A549 (cell line): ENCODE data around the gene MORC2. TPM values are rescaled to one million over a fixed set of nuclear protein-coding genes. Genes with fewer than 3 reads are reported as not detected.
A peak's percentile ranks its signal among the peaks of the same experiment; 100 is the strongest.

Source experiments
- ATAC-seq, 2 experiments: fragments of 200-7000 bp in 1 of 2; fragments of >200 bp in 1 of 2; cut with Nextera tagmentation in 1 of 2; cut with Tn5 transposase in 1 of 2; 3 replicates each; pipeline versions ENCODE4 v1.8.0 to v1.9.1; 2018 to 2020; ENCODE audit warnings: mild to moderate bottlenecking in 1 of 2, moderate library complexity in 1 of 2
- CTCF ChIA-PET: fragments of 300-600 bp; sonication (Branson Sonifier 250); formaldehyde crosslinking; extraction: SDS; loops from one replicate; lab custom pipeline; 2021; ENCODE audit warnings: antibody characterized with exemption, inconsistent platforms; lab: Yijun Ruan, JAX
- POLR2A ChIA-PET: fragments of 350-600 bp; formaldehyde crosslinking; extraction: SDS; loops from one replicate; lab custom pipeline; 2021; ENCODE audit warnings: antibody characterized with exemption, inconsistent platforms; lab: Yijun Ruan, JAX
- DNase-seq, 2 experiments: peaks; one replicate each; pipeline versions ENCODE4 v3.0.0 to v3.0.0-alpha.2; 2011 to 2016; ENCODE audit warnings: low read depth in 1 of 2, low spot score in 1 of 2
- FAIRE-seq: peaks from 2 replicates; lab custom pipeline; 2011; peaks lifted over from hg19 to GRCh38; lab: Jason Lieb, UNC
- H3K27ac ChIP-seq, 2 experiments: fragments of >200 bp; sonication (Bioruptor Twin); formaldehyde crosslinking; 3 replicates each; pipeline ENCODE4 v1.5.1; 2016 to 2017
- H3K4me1 ChIP-seq: fragments of >200 bp; sonication (Bioruptor Twin); formaldehyde crosslinking; 3 replicates; pipeline ENCODE4 v1.6.1; 2016
- H3K4me2 ChIP-seq: fragments of >200 bp; sonication (Bioruptor Twin); formaldehyde crosslinking; 3 replicates; pipeline ENCODE4 v1.6.1; 2016
- H3K4me3 ChIP-seq: fragments of >200 bp; sonication (Bioruptor Twin); formaldehyde crosslinking; 3 replicates; pipeline ENCODE4 v1.5.1; 2016
- H3K9me3 ChIP-seq: fragments of >200 bp; sonication (Bioruptor Twin); formaldehyde crosslinking; 3 replicates; pipeline ENCODE4 v1.6.1; 2016
- BHLHE40 ChIP-seq: IDR thresholded peaks from 2 replicates; pipeline ENCODE4 v1.6.1; 2012; ENCODE audit warnings: low read depth, low read length, inconsistent platforms
- CBX2 ChIP-seq: fragments of 200-600 bp; sonication (generic); IDR thresholded peaks from 2 replicates; pipeline ENCODE4 v1.6.1; 2016; ENCODE audit warnings: low read depth, mild to moderate bottlenecking, borderline replicate concordance
- CEBPB ChIP-seq, 2 experiments: fragments of >200 bp in 1 of 2; sonication (Bioruptor Twin) in 1 of 2; formaldehyde crosslinking in 1 of 2; IDR thresholded peaks; 2 replicates each; pipeline ENCODE4 v1.6.1; 2012 to 2016
- E2F6 ChIP-seq: IDR thresholded peaks from 2 replicates; pipeline ENCODE4 v1.6.1; 2012; ENCODE audit warnings: low read depth, borderline replicate concordance
- EHF ChIP-seq: fragments of 250-450 bp; sonication (Bioruptor Pico); IDR thresholded peaks from 2 replicates; pipeline ENCODE4 v1.5.0; 2020; ENCODE audit warnings: mild to moderate bottlenecking
- EHMT2 ChIP-seq: fragments of 200-600 bp; sonication (generic); IDR thresholded peaks from 2 replicates; pipeline ENCODE4 v1.6.1; 2016; ENCODE audit warnings: antibody characterized with exemption, low read depth, mild to moderate bottlenecking, moderate library complexity
- EP300 ChIP-seq, 2 experiments: fragments of >200 bp; sonication (Bioruptor Twin); formaldehyde crosslinking; IDR thresholded peaks; 2 replicates in 1 of 2; 3 replicates in 1 of 2; pipeline ENCODE4 v1.6.1; 2016 to 2017
- GATA3 ChIP-seq: IDR thresholded peaks from 2 replicates; pipeline ENCODE4 v1.6.1; 2012; ENCODE audit warnings: borderline replicate concordance
- HMGXB4 ChIP-seq: fragments of 250-450 bp; sonication (Bioruptor Pico); IDR thresholded peaks from 2 replicates; pipeline ENCODE4 v1.5.0; 2021; ENCODE audit warnings: mild to moderate bottlenecking, moderate library complexity, borderline replicate concordance
- HOXB5 ChIP-seq: fragments of 250-450 bp; sonication (Bioruptor Pico); IDR thresholded peaks from 2 replicates; pipeline ENCODE4 v1.5.0; 2020; ENCODE audit warnings: mild to moderate bottlenecking, moderate library complexity
- JUN ChIP-seq, 2 experiments: fragments of >200 bp; sonication (Bioruptor Twin); formaldehyde crosslinking; IDR thresholded peaks; 2 replicates in 1 of 2; 3 replicates in 1 of 2; pipeline ENCODE4 v1.6.1; 2016 to 2017
- KDM1A ChIP-seq: fragments of 200-600 bp; sonication (generic); IDR thresholded peaks from 2 replicates; pipeline ENCODE4 v1.6.1; 2016; ENCODE audit warnings: low read depth, mild to moderate bottlenecking
- MAX ChIP-seq: IDR thresholded peaks from 2 replicates; pipeline ENCODE4 v1.6.1; 2012
- MYC ChIP-seq: IDR thresholded peaks from 2 replicates; pipeline ENCODE4 v1.6.1; 2012; ENCODE audit warnings: mild to moderate bottlenecking, inconsistent platforms, low read length, improper control_type of control experiment, borderline replicate concordance
- NFE2L2 ChIP-seq: fragments of 150-350 bp; conservative IDR thresholded peaks from 2 replicates; pipeline ENCODE4 v1.6.1; 2014; ENCODE audit warnings: low read length
- NR3C1 ChIP-seq: fragments of >200 bp; sonication (Bioruptor Twin); formaldehyde crosslinking; IDR thresholded peaks from 3 replicates; pipeline ENCODE4 v1.6.1; 2017
- PHF8 ChIP-seq: fragments of 200-600 bp; sonication (generic); IDR thresholded peaks from 2 replicates; pipeline ENCODE4 v1.6.1; 2016; ENCODE audit warnings: low read depth, mild to moderate bottlenecking, antibody characterized with exemption, moderate library complexity, borderline replicate concordance
- POLR2A ChIP-seq: IDR thresholded peaks from 2 replicates; pipeline ENCODE4 v1.6.1; 2012; ENCODE audit warnings: mild to moderate bottlenecking, low read length
- POLR2AphosphoS2 ChIP-seq: conservative IDR thresholded peaks from 2 replicates; pipeline ENCODE4 v1.6.1; 2012; ENCODE audit warnings: low read length, improper control_type of control experiment, inconsistent platforms
- REST ChIP-seq: fragments of 200-600 bp; sonication (generic); IDR thresholded peaks from 2 replicates; pipeline ENCODE4 v1.6.1; 2016; ENCODE audit warnings: antibody characterized with exemption, mild to moderate bottlenecking, moderate library complexity
- ZC3H11A ChIP-seq: fragments of 450-650 bp; IDR thresholded peaks from 2 replicates; pipeline ENCODE4 v1.6.1; 2014; ENCODE audit warnings: antibody characterized with exemption, mild to moderate bottlenecking
- ZNF302 ChIP-seq: fragments of 250-450 bp; sonication (Bioruptor Pico); IDR thresholded peaks from 2 replicates; pipeline ENCODE4 v1.9.0; 2021; ENCODE audit warnings: inconsistent platforms, mild to moderate bottlenecking, moderate library complexity
- WGBS: methylation state at CpG from one replicate; pipeline ENCODE4 v1.1.6; 2017; ENCODE audit errors: missing lambda C conversion rate; 5-methylcytosine and 5-hydroxymethylcytosine counted together
- polyA plus RNA-seq, 4 experiments: library from polyadenylated mRNA; depleted of rRNA in 3 of 4; stranded (reverse); fragments of >200 nt; fragmentation: RNase III in 1 of 4; extraction: RNeasy Plus Mini Kit Qiagen cat#74134 plus additional on column Dnase treatment in 1 of 4; gene quantifications; 2 replicates in 3 of 4; 3 replicates in 1 of 4; pipeline ENCODE4 v1.2.3, GENCODE V29; 2011 to 2017

The MORC2 gene
- polyA plus RNA-seq, 2 of the 4 experiments (the other 2 are of a cell fraction): 14.8 to 16.0 TPM

GRCh38 chr22:30881361-30882183 lies 87.0 kb downstream of the MORC2 start:
- peaks cover 15% of the 10 kb centered on the region for H3K4me1 ChIP-seq
- FAIRE-seq: no peak
- ChIA-PET POLR2A (no interaction called here), CTCF (interaction anchor here (0.7 to 1.4 kb wide), 3 partner anchors 9 to 118 kb away, joined by 3 to 5 read pairs (median 3); no protein-coding TSS in a partner anchor)
- peak overlapping the region; percentile 30 to 71; a peak in 4 of 6 replicates for H3K27ac ChIP-seq
- no peak overlapping the region for H3K4me3 ChIP-seq
- no peak for ATAC-seq
- DNase-seq: peak in 1 of 2 experiments; percentile 13
- H3K9me3 ChIP-seq: no peaks in the 10 kb centered on the region
- H3K4me2 ChIP-seq: peak overlapping the region; percentile 21; the same call in 1 of the 3 replicates
- TF ChIP-seq KDM1A (no peak), EHMT2 (no peak), REST (no peak), BHLHE40 (no peak), POLR2A (no peak), EHF (CRISPR knock-in tag) (no peak), NFE2L2 (no peak), CBX2 (no peak)
- 68% methylated on average over 5 of the region's 14 CpGs for WGBS

- ChIA-PET CTCF (interaction anchor here (1.0 to 1.4 kb wide), 2 partner anchors 40 to 117 kb away, joined by 3 to 5 read pairs; no protein-coding TSS in a partner anchor), POLR2A (no interaction called here)
- H3K9me3 ChIP-seq: no peaks in the 10 kb centered on the region
- WGBS: 100% methylated on average over 1 of the region's 5 CpGs
- peaks cover 15% of the 10 kb centered on the region for H3K4me1 ChIP-seq
- no peak for TF ChIP-seq HOXB5 (CRISPR knock-in tag)
- TF ChIP-seq CEBPB (IDR thresholded peaks at IDR 0.05): no peak
- no peak for TF ChIP-seq PHF8
- TF ChIP-seq POLR2AphosphoS2: no peak
- TF ChIP-seq POLR2A: no peak
- peak overlapping the region in 1 of 2 experiments; percentile 71; a peak in 2 of 6 replicates for H3K27ac ChIP-seq
- FAIRE-seq (no peak), ATAC-seq (no peak), DNase-seq (no peak)
- H3K4me2 ChIP-seq: no peak overlapping the region
- no peak overlapping the region for H3K4me3 ChIP-seq
These were observed 87.7 kb downstream of the MORC2 start for GRCh38 chr22:30880847-30881246.

- Histone ChIP-seq H3K4me3 (no peak overlapping the region), H3K9me3 (no peaks in the 10 kb centered on the region), H3K4me1 (peaks cover 15% of the 10 kb centered on the region), H3K27ac (0 out of 6 replicates have a peak overlapping the region, but pooled peaks of 1 of the 2 experiments have one; percentile 16), H3K4me2 (no peak overlapping the region)
- CTCF ChIA-PET: no interaction called here
- FAIRE-seq (no peak), ATAC-seq (no peak), DNase-seq (no peak)
- 88% methylated on average over 5 of the region's 8 CpGs for WGBS
- TF ChIP-seq HOXB5 (CRISPR knock-in tag): no peak
- POLR2A ChIA-PET: no interaction called here
These were observed 88.4 kb downstream of the MORC2 start for GRCh38 chr22:30880181-30880601.

GRCh38 chr22:30879415-30879797 lies 89.2 kb downstream of the MORC2 start:
- ChIA-PET POLR2A (no interaction called here), CTCF (interaction anchor here (1.0 to 3.1 kb wide), 2 partner anchors 10 to 12 kb away, joined by 3 to 12 read pairs; no protein-coding TSS in a partner anchor)
- TF ChIP-seq ZC3H11A (no peak), GATA3 (no peak), KDM1A (no peak), EP300 (IDR thresholded peaks at IDR 0.05) (no peak), EHF (CRISPR knock-in tag) (no peak), MAX (no peak), MYC (no peak), NR3C1 (no peak), HMGXB4 (no peak), BHLHE40 (no peak), ZNF302 (no peak), E2F6 (no peak), JUN (IDR thresholded peaks at IDR 0.05) (no peak)
- H3K4me1 ChIP-seq: peaks cover 15% of the 10 kb centered on the region
- no peak for FAIRE-seq
- no peak for ATAC-seq
- H3K27ac ChIP-seq: no peak overlapping the region
- no peak overlapping the region for H3K4me2 ChIP-seq
- DNase-seq: no peak
- WGBS: 87% methylated on average over 8 of the region's 8 CpGs
- no peak overlapping the region for H3K4me3 ChIP-seq
- no peaks in the 10 kb centered on the region for H3K9me3 ChIP-seq
